CD14-positive monocyte (primary cell): ENCODE data around the gene DDX31. TPM values are rescaled to one million over a fixed set of nuclear protein-coding genes. Genes with fewer than 3 reads are reported as not detected.

Source experiments
- DNase-seq, 3 donors: peaks; one replicate each; pipeline ENCODE4 v3.0.0-alpha.2; 2011 to 2022
- H2AFZ ChIP-seq: 2 replicates; pipeline ENCODE4 v1.6.0; 2012; ENCODE audit warnings: mild to moderate bottlenecking, low read depth, low read length, inconsistent platforms; ENCODE audit not compliant: insufficient read depth, poor library complexity, severe bottlenecking
- H3K27ac ChIP-seq, 2 donors: 1 replicate in 1 of 2; 2 replicates in 1 of 2; pipeline ENCODE4 v1.5.1; 2012 to 2013; ENCODE audit warnings: low read length in 2 of 2, control low read depth in 1 of 2, inconsistent platforms in 1 of 2, low read depth in 1 of 2, mild to moderate bottlenecking in 1 of 2
- H3K27me3 ChIP-seq, 2 donors: one replicate each; pipeline versions ENCODE4 v1.6.0 to v1.6.1; 2011 to 2013; ENCODE audit warnings: low read length in 2 of 2; ENCODE audit not compliant: control insufficient read depth in 2 of 2, insufficient read depth in 2 of 2
- H3K36me3 ChIP-seq, 2 donors: replicated peaks in 1 of 2; 1 replicate in 1 of 2; 2 replicates in 1 of 2; pipeline versions ENCODE4 v1.5.1 to v1.6.1; 2012 to 2013; ENCODE audit warnings: low read length in 2 of 2, control low read depth in 1 of 2, inconsistent platforms in 1 of 2, mild to moderate bottlenecking in 1 of 2; ENCODE audit not compliant: insufficient read depth in 2 of 2, control insufficient read depth in 1 of 2
- H3K4me1 ChIP-seq, 2 donors: 1 replicate in 1 of 2; 2 replicates in 1 of 2; pipeline versions ENCODE4 v1.5.1 to v1.6.1; 2012 to 2013; ENCODE audit warnings: low read length in 2 of 2, control low read depth in 1 of 2, inconsistent platforms in 1 of 2, mild to moderate bottlenecking in 1 of 2, moderate library complexity in 1 of 2; ENCODE audit not compliant: insufficient read depth in 2 of 2, control insufficient read depth in 1 of 2
- H3K4me2 ChIP-seq: replicated peaks from 2 replicates; pipeline ENCODE3; 2012; ENCODE audit warnings: low read length, moderate library complexity, mild to moderate bottlenecking; ENCODE audit not compliant: poor library complexity, severe bottlenecking; ENCODE audit errors: extremely low read depth
- H3K4me3 ChIP-seq, 3 experiments: fragments of 200-600 bp in 1 of 3; sonication (generic) in 1 of 3; replicated peaks in 1 of 3; 1 replicate in 2 of 3; 2 replicates in 1 of 3; pipeline ENCODE4 v1.5.1; 2011 to 2013; ENCODE audit warnings: low read length in 3 of 3, mild to moderate bottlenecking in 3 of 3, control low read depth in 2 of 3, low read depth in 2 of 3, inconsistent platforms in 1 of 3, moderate library complexity in 1 of 3
- H3K79me2 ChIP-seq: 2 replicates; pipeline ENCODE4 v1.6.0; 2012; ENCODE audit warnings: mild to moderate bottlenecking, control low read depth, inconsistent platforms, low read length, moderate library complexity; ENCODE audit not compliant: insufficient read depth
- H3K9ac ChIP-seq: 2 replicates; pipeline ENCODE4 v1.6.0; 2017; ENCODE audit warnings: low read length, mild to moderate bottlenecking; ENCODE audit not compliant: insufficient read depth, poor library complexity, severe bottlenecking
- H3K9me3 ChIP-seq, 2 donors: replicated peaks in 1 of 2; 1 replicate in 1 of 2; 2 replicates in 1 of 2; pipeline versions ENCODE4 v1.5.1 to v1.6.1; 2012 to 2013; ENCODE audit warnings: low read length in 2 of 2, control low read depth in 1 of 2; ENCODE audit not compliant: control insufficient read depth in 1 of 2, insufficient read depth in 1 of 2
- H4K20me1 ChIP-seq: 2 replicates; pipeline ENCODE4 v1.6.0; 2012; ENCODE audit warnings: mild to moderate bottlenecking, low read length, control low read depth, moderate library complexity; ENCODE audit not compliant: insufficient read depth
- H3K27ac Mint-ChIP-seq, 7 donors: one replicate each; pipeline ENCODE4 v1.8.0; 2020; ENCODE audit warnings: mild to moderate bottlenecking in 7 of 7, mixed read lengths in 7 of 7, moderate library complexity in 6 of 7, inconsistent platforms in 2 of 7
- H3K27me3 Mint-ChIP-seq, 3 donors: one replicate each; pipeline ENCODE4 v1.8.0; 2021 to 2022; ENCODE audit warnings: low read depth in 3 of 3, mild to moderate bottlenecking in 3 of 3, mixed read lengths in 3 of 3, moderate library complexity in 3 of 3, inconsistent platforms in 1 of 3
- H3K36me3 Mint-ChIP-seq, 2 donors: one replicate each; pipeline ENCODE4 v1.8.0; 2020; ENCODE audit warnings: mixed read lengths in 2 of 2, inconsistent platforms in 1 of 2, mild to moderate bottlenecking in 1 of 2
- H3K4me1 Mint-ChIP-seq: one replicate; pipeline ENCODE4 v1.8.0; 2020; ENCODE audit warnings: mild to moderate bottlenecking, mixed read lengths
- H3K4me3 Mint-ChIP-seq, 2 donors: one replicate each; pipeline ENCODE4 v1.8.0; 2020; ENCODE audit warnings: mild to moderate bottlenecking in 2 of 2, mixed read lengths in 2 of 2, moderate library complexity in 1 of 2
- H3K9me3 Mint-ChIP-seq, 7 donors: one replicate each; pipeline ENCODE4 v1.8.0; 2020 to 2022; ENCODE audit warnings: mixed read lengths in 7 of 7, mild to moderate bottlenecking in 6 of 7, moderate library complexity in 6 of 7, inconsistent platforms in 2 of 7
- CTCF ChIP-seq: fragments of 200-600 bp; IDR thresholded peaks from one replicate; pipeline ENCODE4 v1.8.0; 2022; ENCODE audit warnings: antibody characterized with exemption, mild to moderate bottlenecking
- WGBS: methylation state at CpG from one replicate; pipeline ENCODE4 v1.1.5; 2013; ENCODE audit warnings: missing lambda C conversion rate; ENCODE audit not compliant: insufficient coverage; 5-methylcytosine and 5-hydroxymethylcytosine counted together
- intact Hi-C, 2 donors: fragments of 100-400 bp; cut with micrococcal nuclease; formaldehyde crosslinking; loops; one replicate each; pipeline versions ENCODE4 v1.15.0 to v1.15.1; 2023
- polyA plus RNA-seq, 3 donors: library from polyadenylated mRNA; depleted of rRNA in 1 of 3; unstranded in 2 of 3; stranded (reverse) in 1 of 3; fragments of 300-500 nt in 2 of 3; fragments of >200 nt in 1 of 3; fragmentation: Illumina TruSeq in 2 of 3; gene quantifications; 1 replicate in 2 of 3; 2 replicates in 1 of 3; pipeline ENCODE4 v1.2.3, GENCODE V29; 2012 to 2021

DDX31 gene
- polyA plus RNA-seq, 3 donors, result 1.1 to 4.2 (median 1.5) TPM

- Mint-ChIP-seq H3K4me1 (no peaks in the 10 kb centered on the region), H3K9me3 (no peaks in the 10 kb centered on the region), H3K27ac (peak overlapping the region in 1 of 7 donors; percentile 47), H3K36me3 (peaks cover 64 to 83% of the 10 kb centered on the region in 2 donors), H3K4me3 (no peak overlapping the region), H3K27me3 (peaks cover 0 to 2% (median 0%) of the 10 kb centered on the region in 3 donors)
- no peak overlapping the region for H2AFZ ChIP-seq
- H3K27me3 ChIP-seq, result no peaks in the 10 kb centered on the region
- DNase-seq, result no peak
- H3K9me3 ChIP-seq, result no peaks in the 10 kb centered on the region
- H3K4me3 ChIP-seq, result no peak overlapping the region
- 89% methylated on average over 1 of the region's 1 CpG for WGBS
- no peak for TF ChIP-seq CTCF
- H3K36me3 ChIP-seq, result peaks cover 64 to 88% of the 10 kb centered on the region in 2 donors
- H4K20me1 ChIP-seq, result no peaks in the 10 kb centered on the region
- no peaks in the 10 kb centered on the region for H3K4me1 ChIP-seq
- intact Hi-C loops, result no loop called here
- H3K79me2 ChIP-seq, result peaks cover 17% of the 10 kb centered on the region
- no peak overlapping the region for H3K27ac ChIP-seq
- H3K9ac ChIP-seq, result no peak overlapping the region
- H3K4me2 ChIP-seq, result no peak overlapping the region
Measured at GRCh38 chr9:132683873-132684272, 14.1 kb upstream of the DDX31 start.

- no peaks in the 10 kb centered on the region for H3K27me3 ChIP-seq
- peaks cover 29% of the 10 kb centered on the region for H3K79me2 ChIP-seq
- H3K36me3 ChIP-seq, result peaks cover 60 to 79% of the 10 kb centered on the region in 2 donors
- intact Hi-C loops, result no loop called here
- H3K4me1 Mint-ChIP-seq, result no peaks in the 10 kb centered on the region
- no peak overlapping the region for H2AFZ ChIP-seq
- no peak for DNase-seq
- H3K27ac ChIP-seq, result no peak overlapping the region
- H4K20me1 ChIP-seq, result peaks cover 2% of the 10 kb centered on the region
- H3K4me3 Mint-ChIP-seq, result no peak overlapping the region
- no peak for TF ChIP-seq CTCF
- whole genome bisulfite sequencing, result no CpG with 5 or more reads among the region's 5 CpGs
- peaks cover 0 to 2% (median 0%) of the 10 kb centered on the region in 3 donors for H3K27me3 Mint-ChIP-seq
- H3K9ac ChIP-seq, result no peak overlapping the region
- no peak overlapping the region for H3K4me3 ChIP-seq
- H3K4me2 ChIP-seq, result no peak overlapping the region
- no peaks in the 10 kb centered on the region for H3K9me3 Mint-ChIP-seq
- H3K36me3 Mint-ChIP-seq, result peaks cover 57 to 78% of the 10 kb centered on the region in 2 donors
- H3K9me3 ChIP-seq, result no peaks in the 10 kb centered on the region
- no peaks in the 10 kb centered on the region for H3K4me1 ChIP-seq
- no peak overlapping the region for H3K27ac Mint-ChIP-seq
Measured at GRCh38 chr9:132681561-132681960, 11.8 kb upstream of the DDX31 start.
